H1 (cell line): ENCODE results near the gene PDE4B. TPM values are rescaled to one million over a fixed set of nuclear protein-coding genes. Genes with fewer than 3 reads are reported as not detected.

Experiments
- EP300 ChIP-seq, 2 experiments: IDR thresholded peaks; 1 replicate in 1 of 2; 2 replicates in 1 of 2; pipeline ENCODE4 v1.6.1; 2011 to 2012; ENCODE audit warnings: low read depth in 2 of 2, low read length in 2 of 2, mild to moderate bottlenecking in 2 of 2, borderline replicate concordance in 1 of 2, inconsistent platforms in 1 of 2, moderate library complexity in 1 of 2
- RFX5 ChIP-seq: IDR thresholded peaks from 2 replicates; pipeline ENCODE4 v1.6.1; 2011; ENCODE audit warnings: low read depth, low read length, improper control_type of control experiment, borderline replicate concordance
- RNF2 ChIP-seq: fragments of 200-900, 300-1000 bp; sonication (generic); IDR thresholded peaks from 2 replicates; pipeline ENCODE4 v1.7.1; 2016; ENCODE audit warnings: borderline replicate concordance, low read depth, mild to moderate bottlenecking, antibody characterized with exemption, low read length; ENCODE audit not compliant: poor library complexity, severe bottlenecking; ENCODE audit errors: missing control alignments
- polyA plus RNA-seq, 7 experiments: library from polyadenylated mRNA; depleted of rRNA in 3 of 7; stranded (reverse) in 5 of 7; unstranded in 2 of 7; fragments of >200 nt in 5 of 7; fragments of 200-250 nt in 2 of 7; gene quantifications; 1 replicate in 5 of 7; 2 replicates in 1 of 7; 4 replicates in 1 of 7; pipeline versions ENCODE4 v1.2.1 to v1.2.3, GENCODE V29; 2011 to 2013; ENCODE audit warnings: missing spikeins in 2 of 7, mixed read lengths in 2 of 7
- total RNA-seq: library from RNA; stranded (reverse); fragmentation: NEBNext Ultra II Directional; extraction: Animal tissue kit (Norgen Biotek cat#: 25700); gene quantifications from 2 replicates; pipeline ENCODE4 v1.2.1, GENCODE V29; 2021
- TF ChIP-seq, protein P1 (sequence below): IDR thresholded peaks from 2 replicates; pipeline ENCODE4 v1.6.1; 2012; ENCODE audit warnings: low read length, inconsistent platforms

Gene PDE4B
- total and polyA plus RNA-seq, 2 of the 8 experiments (the other 6 are each of a cell fraction or from before 2014, with no cell fraction given), result 5.0 to 15.1 TPM

- TF ChIP-seq RNF2 (no peak), EP300 (IDR thresholded peaks at IDR 0.05; ENCODE audit: borderline replicate concordance in 1 of 2, low read depth in 2 of 2, low read length in 2 of 2) (no peak), RFX5 (no peak)
- TF ChIP-seq, protein P1, sequence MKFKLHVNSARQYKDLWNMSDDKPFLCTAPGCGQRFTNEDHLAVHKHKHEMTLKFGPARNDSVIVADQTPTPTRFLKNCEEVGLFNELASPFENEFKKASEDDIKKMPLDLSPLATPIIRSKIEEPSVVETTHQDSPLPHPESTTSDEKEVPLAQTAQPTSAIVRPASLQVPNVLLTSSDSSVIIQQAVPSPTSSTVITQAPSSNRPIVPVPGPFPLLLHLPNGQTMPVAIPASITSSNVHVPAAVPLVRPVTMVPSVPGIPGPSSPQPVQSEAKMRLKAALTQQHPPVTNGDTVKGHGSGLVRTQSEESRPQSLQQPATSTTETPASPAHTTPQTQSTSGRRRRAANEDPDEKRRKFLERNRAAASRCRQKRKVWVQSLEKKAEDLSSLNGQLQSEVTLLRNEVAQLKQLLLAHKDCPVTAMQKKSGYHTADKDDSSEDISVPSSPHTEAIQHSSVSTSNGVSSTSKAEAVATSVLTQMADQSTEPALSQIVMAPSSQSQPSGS, result no peak
These were observed 531.4 kb downstream of the PDE4B start (continued) for GRCh38 chr1:66323958-66324625.
